GM18519 (cell line): ENCODE measurements around the gene RNASEL.
"Not testable (repeated sequence)": the region's sequence is repeated elsewhere in the genome, so short reads cannot be mapped to it uniquely, and the experiment has no call there.

Experiments
- ATAC-seq: cut with Tn5 transposase; IDR thresholded peaks from one replicate; pipeline ENCODE4 v1.9.1; 2021; ENCODE audit warnings: mild to moderate bottlenecking, moderate library complexity; ENCODE audit not compliant: unreplicated experiment, low FRiP score

RNASEL gene

GRCh38 chr1:182588500-182589396, at the start of gene RNASEL:
RNASEL (minus strand) TSS chr1:182589256; CDS start chr1:182586806, 2,450 bp downstream.
- peak; percentile 73 for ATAC-seq

DNA sequence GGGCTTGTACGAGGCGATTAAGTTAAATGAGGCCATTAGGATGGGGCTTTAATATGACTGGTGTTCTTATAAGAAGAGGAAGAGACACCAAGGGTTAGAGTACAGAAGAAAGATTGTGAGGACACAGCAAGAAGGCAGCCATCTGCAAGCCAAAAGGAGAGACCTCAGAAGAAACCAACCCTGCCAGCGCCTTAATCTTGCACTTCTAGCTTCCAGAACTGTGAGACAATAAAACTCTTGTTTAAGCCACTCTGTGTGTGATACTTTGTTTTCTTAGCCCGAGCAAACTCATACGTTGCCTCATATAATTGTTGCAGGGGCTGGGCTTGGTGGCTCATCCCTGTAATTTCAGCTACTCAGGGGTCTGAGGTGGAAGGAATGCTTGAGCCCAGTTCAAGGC, 48.7 kb upstream of the RNASEL start:
- ATAC-seq, result no peak

GRCh38 chr1:182635871-182636270, 46.8 kb upstream of the RNASEL start:
- no peak for ATAC-seq

DNA sequence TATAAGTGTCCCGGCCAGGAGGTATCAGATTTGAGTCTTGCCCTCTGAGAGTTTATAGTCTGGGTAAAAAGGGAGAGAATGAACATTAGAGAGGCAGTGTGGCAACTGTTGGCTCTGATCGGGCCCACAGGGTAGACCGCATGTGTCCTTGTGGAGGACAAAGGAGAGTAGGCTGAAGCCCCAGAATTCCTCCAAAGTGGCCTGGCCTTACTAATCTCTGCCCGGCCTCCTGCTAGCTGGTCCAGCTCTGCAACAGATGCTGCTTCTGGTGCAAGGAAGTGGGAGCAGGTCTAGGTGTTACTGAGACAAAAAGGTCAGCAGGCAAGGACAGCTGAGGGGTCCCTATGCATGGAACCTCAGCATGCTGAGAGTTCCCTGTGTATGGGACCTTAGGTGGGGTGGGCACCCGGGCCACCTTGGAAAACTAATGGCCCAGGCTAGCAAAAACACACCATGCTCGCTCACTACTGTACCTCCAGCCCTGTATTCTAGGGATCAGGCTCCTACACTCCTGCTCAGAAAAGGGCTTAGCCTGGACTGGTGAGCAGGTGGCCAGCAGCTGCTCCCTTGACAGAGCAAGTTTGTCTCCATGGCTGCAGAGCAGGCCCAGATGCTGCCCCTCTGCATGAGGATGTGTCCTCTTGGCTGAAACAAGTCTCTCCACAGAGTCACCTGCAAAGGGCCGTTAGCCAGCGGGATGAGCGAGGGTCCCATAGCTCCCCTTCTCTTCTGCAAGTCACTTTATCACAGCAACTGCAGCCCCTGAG, 45.4 kb upstream of the RNASEL start:
- no peak for ATAC-seq

- no peak for ATAC-seq
Measured at GRCh38 chr1:182633657-182634281, 44.7 kb upstream of the RNASEL start.

DNA sequence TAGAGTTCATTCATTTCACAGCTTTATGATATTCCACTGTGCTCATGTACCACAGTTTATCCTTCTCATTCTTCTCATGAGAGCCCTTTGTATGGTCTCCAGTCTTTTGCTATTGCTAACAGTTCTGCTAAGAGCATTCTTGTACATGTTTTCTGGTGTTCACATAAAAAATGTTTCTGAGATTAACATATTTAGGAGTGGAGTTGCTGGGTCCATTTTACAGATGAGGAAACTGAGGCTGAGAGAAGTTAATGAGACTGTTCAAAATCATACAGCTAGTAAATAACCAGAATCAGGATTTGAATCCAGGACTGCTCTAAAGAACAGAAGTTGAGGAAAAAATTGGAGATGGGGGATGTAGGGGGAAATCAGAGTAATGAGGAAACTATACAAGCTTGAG, 44.0 kb upstream of the RNASEL start:
- no peak for ATAC-seq

DNA sequence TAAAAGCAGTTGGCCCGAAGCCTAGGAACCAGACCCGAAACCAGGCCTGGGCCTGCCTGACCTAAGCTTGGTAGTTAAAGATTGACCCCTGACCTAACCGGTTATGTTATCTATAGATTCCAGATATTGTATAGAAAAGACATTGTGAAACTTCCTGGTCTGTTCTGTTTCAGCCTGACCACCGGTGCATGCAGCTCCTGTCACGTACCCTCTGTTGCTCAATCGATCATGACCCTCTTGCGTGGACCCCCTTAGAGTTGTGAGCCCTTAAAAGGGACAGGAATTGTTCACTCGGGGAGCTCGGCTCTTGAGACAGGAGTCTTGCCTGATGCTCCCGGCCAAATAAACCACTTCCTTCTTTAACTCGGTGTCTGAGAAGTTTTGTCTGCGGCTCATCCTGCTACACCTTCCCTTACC, 43.4 kb upstream of the RNASEL start:
- ATAC-seq, result not testable (repeated sequence)

DNA sequence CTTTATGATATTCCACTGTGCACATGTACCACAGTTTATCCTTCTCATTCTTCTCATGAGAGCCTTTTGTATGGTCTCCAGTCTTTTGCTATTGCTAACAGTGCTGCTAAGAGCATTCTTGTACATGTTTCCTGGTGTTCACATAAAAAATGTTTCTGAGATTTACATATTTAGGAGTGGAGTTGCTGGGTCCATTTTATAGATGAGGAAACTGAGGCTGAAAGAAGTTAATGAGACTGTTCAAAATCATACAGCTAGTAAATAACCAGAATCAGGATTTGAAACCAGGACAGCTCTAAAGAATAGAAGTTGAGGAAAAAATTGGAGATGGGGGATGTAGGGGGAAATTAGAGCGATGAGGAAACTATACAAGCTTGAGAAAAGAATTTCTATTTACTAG, 42.9 kb upstream of the RNASEL start:
- no peak for ATAC-seq

DNA sequence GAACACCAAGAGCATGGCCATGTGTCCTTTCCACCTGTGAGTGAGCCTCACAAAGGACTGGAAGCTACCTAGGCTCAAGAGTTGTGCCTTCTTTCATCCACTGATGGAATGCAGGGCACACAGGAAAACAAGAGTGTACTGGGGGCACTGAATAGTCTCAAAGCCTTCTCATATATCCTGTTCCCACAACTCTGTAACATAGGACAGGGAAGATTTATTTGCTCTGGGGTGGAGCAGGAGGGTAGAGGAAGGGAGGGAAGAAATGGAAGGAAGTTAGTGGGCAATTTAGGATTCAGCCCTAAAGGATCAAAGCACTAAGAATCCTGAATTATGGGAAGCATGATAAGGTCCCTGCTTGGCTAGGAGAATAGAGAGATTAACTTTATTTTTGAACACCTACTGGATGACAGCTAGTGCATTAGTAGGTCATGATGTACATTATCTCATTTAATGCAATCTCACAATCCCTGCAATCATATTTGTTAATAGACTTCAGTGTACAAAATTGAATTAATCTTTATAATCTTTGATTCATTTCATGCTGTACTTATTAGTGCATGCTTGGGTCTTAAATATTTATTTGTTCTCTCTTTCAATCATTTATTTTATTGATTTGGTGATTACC, 42.1 kb upstream of the RNASEL start:
- ATAC-seq, result no peak

DNA sequence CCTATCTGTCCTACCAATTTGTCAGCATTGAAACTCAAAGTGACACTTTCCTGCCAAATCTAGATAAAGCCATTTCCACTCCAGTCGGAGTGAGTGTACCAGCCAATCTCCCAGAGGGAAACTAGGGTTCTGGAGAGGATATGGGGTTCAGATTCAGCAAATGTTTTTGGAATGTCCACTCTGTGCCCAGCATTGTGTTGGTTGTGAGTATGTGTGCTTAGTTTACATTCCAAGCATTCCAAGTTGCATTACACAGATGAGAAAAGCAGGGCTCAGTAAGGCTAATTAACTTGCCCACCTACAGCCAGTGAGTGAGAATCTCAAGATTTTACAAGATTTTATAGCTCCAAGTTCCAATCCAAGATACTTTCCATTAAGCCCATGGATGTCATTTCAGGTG, 41.5 kb upstream of the RNASEL start:
- ATAC-seq, result no peak

DNA sequence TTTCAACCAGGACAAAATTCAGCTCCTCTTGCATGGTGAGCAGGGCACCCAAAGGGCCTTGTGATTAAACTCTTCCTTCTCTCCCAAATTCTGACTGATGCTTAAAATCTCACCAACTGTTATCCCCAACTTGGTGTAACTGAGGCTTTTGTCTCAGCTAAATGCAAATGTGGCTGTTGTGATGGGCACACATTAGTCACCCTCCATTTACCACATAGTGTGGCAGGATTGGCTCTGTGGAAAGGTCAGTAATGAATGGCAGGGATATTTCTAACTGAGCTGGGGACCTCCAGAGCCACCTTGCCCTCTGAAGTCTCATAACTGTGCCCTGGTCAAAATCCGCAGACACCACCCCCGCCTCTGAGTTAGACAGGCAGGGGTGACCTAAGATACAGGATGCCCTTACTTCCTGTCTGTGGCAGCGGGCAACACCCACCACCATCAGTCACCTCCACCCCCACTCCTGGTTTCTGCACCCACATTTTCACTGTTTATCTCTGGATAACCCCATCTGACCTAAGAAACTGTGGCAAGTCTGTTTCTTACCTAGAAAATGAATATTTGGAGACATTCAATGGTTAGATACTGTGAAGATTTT, 40.5 kb upstream of the RNASEL start:
- ATAC-seq, result no peak

DNA sequence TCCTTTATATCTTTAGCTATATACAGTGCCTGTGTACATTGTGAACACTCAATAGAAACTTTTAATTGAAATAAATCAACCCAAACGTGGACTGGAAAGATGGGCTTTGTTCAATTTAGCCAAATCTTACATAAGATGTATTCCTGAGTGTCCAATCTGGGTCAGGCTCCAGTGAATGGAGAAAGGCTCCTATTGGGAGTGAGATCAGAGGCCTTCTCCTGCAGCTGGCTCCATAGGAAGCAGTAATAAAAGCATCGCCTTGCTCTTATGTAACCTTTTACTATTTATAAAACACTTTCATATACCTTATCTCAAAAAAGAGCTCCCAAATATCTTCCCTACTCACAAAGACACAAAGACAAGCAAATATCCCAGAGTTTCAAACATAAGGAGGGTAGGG, 40.0 kb upstream of the RNASEL start:
- no peak for ATAC-seq

DNA sequence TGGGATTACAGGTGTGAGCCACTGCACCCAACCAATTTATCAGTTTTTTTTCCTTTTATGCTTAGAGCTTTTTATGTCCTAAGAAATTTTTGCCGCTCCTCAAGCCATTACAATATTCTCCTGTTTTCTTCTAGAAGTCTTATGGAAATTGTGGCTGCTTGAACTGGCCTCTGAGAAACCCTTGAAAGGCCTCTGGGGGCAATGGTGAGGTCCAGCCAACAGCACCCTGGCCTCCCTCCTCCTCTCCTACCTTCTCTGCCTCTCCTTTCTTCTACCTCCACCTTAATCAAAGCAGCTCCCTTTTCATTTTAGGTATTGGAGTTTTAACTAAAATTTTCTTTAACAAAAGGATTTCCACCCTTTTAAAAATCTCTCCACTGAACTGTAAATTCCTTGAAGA, 39.6 kb upstream of the RNASEL start:
- no peak for ATAC-seq

- no peak for ATAC-seq
Measured at GRCh38 chr1:182627622-182628021, 38.6 kb upstream of the RNASEL start.

GRCh38 chr1:182626527-182626926, 37.5 kb upstream of the RNASEL start:
- no peak for ATAC-seq

- no peak for ATAC-seq
Measured at GRCh38 chr1:182625719-182626504, 36.9 kb upstream of the RNASEL start.

DNA sequence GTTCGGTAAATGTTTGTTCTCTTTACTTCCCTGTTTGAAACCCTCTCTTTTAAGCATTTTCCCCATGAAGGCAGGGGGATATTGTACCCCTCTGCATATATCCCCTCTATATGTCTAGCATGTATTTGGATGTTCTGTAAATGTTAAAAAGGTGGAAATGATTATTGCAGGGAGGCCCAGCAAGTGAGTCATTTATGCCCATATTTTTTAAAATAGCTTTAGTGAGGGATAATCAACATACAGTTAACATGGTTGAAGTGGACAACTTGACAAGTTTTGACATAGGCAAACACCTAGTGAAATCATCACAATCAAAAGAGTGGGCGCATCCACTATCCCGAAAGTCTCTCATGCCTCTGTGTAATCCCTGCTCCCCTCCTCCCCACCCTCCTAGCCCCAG, 36.0 kb upstream of the RNASEL start:
- no peak for ATAC-seq

- ATAC-seq, result no peak
Measured at GRCh38 chr1:182624577-182624976, 35.5 kb upstream of the RNASEL start.

DNA sequence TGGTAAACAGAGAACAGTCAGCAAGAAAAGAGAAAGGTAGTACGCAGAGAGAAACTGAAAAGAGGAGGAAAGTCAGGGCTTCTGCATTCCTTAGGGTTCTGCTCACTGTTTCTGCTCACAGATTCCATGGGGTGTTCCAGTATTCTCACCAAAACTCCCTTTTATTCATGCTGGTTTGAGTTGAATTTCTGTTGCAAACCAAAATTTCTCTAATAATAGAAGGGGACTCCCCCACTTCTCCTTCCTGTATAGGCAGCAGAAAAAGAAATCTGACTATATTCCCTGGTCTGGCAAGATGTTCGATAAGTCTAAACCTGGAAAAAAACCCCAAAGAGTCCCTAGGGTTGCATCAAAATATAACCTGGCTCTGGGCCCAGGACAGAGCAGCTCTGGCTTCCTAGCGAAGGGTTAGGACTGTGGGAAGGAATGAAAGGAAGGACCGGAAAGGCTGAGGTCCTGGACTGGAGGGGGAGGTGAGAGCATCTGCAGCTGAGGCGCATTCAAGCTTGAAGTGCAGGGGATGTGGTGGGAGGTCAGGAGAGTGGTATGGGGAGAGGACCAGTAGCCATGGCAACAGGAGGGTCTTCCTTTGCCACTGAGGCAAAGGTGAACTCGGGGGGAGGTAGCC, 34.0 kb upstream of the RNASEL start:
- no peak for ATAC-seq
